Activated CD4-positive, alpha-beta T cell treated with anti-CD3 and anti-CD28 coated beads, Interleukin-2, amount 50 U/mL, for 48 hours (primary cell): ENCODE results near the gene RAB40B.
A peak's percentile ranks its signal among the peaks of the same experiment; 100 is the strongest.

Experiments used
- DNase-seq, 2 experiments: peaks; one replicate each; pipeline ENCODE4 v3.0.0-alpha.2; 2020

The RAB40B gene

GRCh38 chr17:82691714-82692113, 6.8 kb downstream of the RAB40B start:
- DNase-seq, result no peak

GRCh38 chr17:82690786-82691489, 7.6 kb downstream of the RAB40B start:
- no peak for DNase-seq

- DNase-seq, result no peak
These were observed 9.4 kb downstream of the RAB40B start for GRCh38 chr17:82689077-82689476.

- no peak for DNase-seq
These were observed 10.6 kb downstream of the RAB40B start for GRCh38 chr17:82687871-82688270.

- DNase-seq, result no peak
These were observed 11.1 kb downstream of the RAB40B start for GRCh38 chr17:82687375-82687861.

GRCh38 chr17:82686366-82687324, 11.9 kb downstream of the RAB40B start:
- no peak for DNase-seq

GRCh38 chr17:82685291-82685690, 13.2 kb downstream of the RAB40B start:
- DNase-seq, result no peak

- DNase-seq, result no peak
These were observed 14.2 kb downstream of the RAB40B start for GRCh38 chr17:82684228-82684841.

- DNase-seq, result no peak
These were observed 15.0 kb downstream of the RAB40B start for GRCh38 chr17:82683534-82683933.

GRCh38 chr17:82681547-82681946, 17.0 kb downstream of the RAB40B start:
- DNase-seq, result no peak

- no peak for DNase-seq
These were observed 18.7 kb downstream of the RAB40B start for GRCh38 chr17:82679586-82680465.

- no peak for DNase-seq
These were observed 20.1 kb downstream of the RAB40B start for GRCh38 chr17:82678265-82678891.

GRCh38 chr17:82677353-82677925, 21.1 kb downstream of the RAB40B start:
- DNase-seq, result no peak

GRCh38 chr17:82675476-82676245, 22.8 kb downstream of the RAB40B start:
- DNase-seq, result no peak

GRCh38 chr17:82674656-82675475, 23.6 kb downstream of the RAB40B start:
- DNase-seq, result no peak

- DNase-seq, result no peak
These were observed 27.6 kb downstream of the RAB40B start for GRCh38 chr17:82670661-82671450.

GRCh38 chr17:82668631-82669099, 29.8 kb downstream of the RAB40B start:
- DNase-seq, result peak; percentile 45 to 54

GRCh38 chr17:82668024-82668630, 30.4 kb downstream of the RAB40B start:
- DNase-seq, result no peak
